ENCODE measurements around the gene MLC1. TPM values are rescaled to one million over a fixed set of nuclear protein-coding genes. Genes with fewer than 3 reads are reported as not detected.

Gene MLC1
- total and polyA plus RNA-seq, 2 of the 4 experiments (the other 2 are of a cell fraction), result 0.10 TPM; not detected in 1

DNA sequence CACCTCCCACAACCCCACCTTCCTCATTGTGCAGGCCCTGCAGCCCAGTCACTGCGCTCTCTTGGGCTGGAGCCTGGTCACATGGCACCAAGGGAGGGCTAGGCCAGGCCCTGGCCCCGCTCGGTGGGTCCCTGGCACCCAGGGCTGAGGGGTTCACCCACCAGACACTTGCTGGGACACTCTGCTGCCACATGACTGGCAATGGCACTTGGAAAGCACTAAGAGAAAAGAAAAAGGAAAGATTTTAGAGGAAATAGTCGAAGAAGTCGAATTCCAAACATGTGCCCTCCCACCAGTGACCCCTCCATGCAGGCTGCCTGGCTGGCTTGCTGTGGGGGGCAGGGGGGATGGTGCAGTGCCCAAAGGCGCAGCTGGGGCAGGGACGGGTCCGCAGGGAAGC is 14.9 kb downstream of the MLC1 start:
- Histone ChIP-seq H3K4me1 (ENCODE audit: control insufficient read depth, insufficient read depth, low read length) (no peaks in the 10 kb centered on the region), H3K27ac (ENCODE audit: insufficient read depth, low read length) (no peak overlapping the region), H2AFZ (replicated peaks; ENCODE audit: low read length, poor library complexity) (peak overlapping the region; percentile 58), H2BK5ac (ENCODE audit: low read depth, low read length, poor library complexity, severe bottlenecking) (no peak overlapping the region), H3K27me3 (ENCODE audit: control insufficient read depth, insufficient read depth, low read length) (peaks cover 5% of the 10 kb centered on the region; the same call in 1 of the 2 replicates), H3K9me1 (ENCODE audit: insufficient read depth, low read length) (no peaks in the 10 kb centered on the region), H2AK5ac (ENCODE audit: low read depth, low read length) (no peak overlapping the region), H3K56ac (ENCODE audit: extremely low read depth, insufficient read depth, low read length) (no peak overlapping the region), H3K18ac (ENCODE audit: low read depth, low read length) (no peak overlapping the region), H3K4me3 (ENCODE audit: insufficient read depth, low read depth, low read length) (no peak overlapping the region), H3K36me3 (ENCODE audit: control insufficient read depth, insufficient read depth, low read length) (no peaks in the 10 kb centered on the region), H4K91ac (ENCODE audit: insufficient read depth, low read depth, low read length) (no peak overlapping the region), H2BK120ac (ENCODE audit: low read depth, low read length) (no peak overlapping the region), H2AK9ac (replicated peaks; ENCODE audit: low read depth, low read length, poor library complexity) (no peak overlapping the region), H3K23ac (ENCODE audit: low read depth, low read length) (no peak overlapping the region), H2BK15ac (ENCODE audit: low read depth, low read length) (no peak overlapping the region), H4K5ac (ENCODE audit: low read depth, low read length) (no peak overlapping the region), H2BK20ac (ENCODE audit: low read depth, low read length) (no peak overlapping the region), H3K4ac (ENCODE audit: low read depth, low read length) (no peak overlapping the region), H3K79me1 (ENCODE audit: low read depth in 1 of 2, low read length in 2 of 2) (no peaks in the 10 kb centered on the region), H3K4me2 (ENCODE audit: low read depth, low read length) (no peak overlapping the region), H3K9me3 (ENCODE audit: control insufficient read depth, insufficient read depth, low read length) (no peaks in the 10 kb centered on the region), H4K8ac (ENCODE audit: low read depth in 2 of 2, low read length in 2 of 2) (no peak overlapping the region), H3K9ac (ENCODE audit: low read depth, low read length) (no peak overlapping the region), H4K20me1 (ENCODE audit: insufficient read depth, low read length) (no peaks in the 10 kb centered on the region), H3K14ac (replicated peaks; ENCODE audit: low read depth, low read length) (no peak overlapping the region)
- POLR2A ChIA-PET (ENCODE audit: unreplicated experiment), result no interaction called here
- no peak for DNase-seq
- in situ Hi-C loops (cut with MboI; ENCODE audit: low sequenced_read_pairs) (no loop called here), intact Hi-C loops (cut with micrococcal nuclease) (no loop called here), dilution Hi-C loops (cut with HindIII; ENCODE audit: low sequenced_read_pairs, unreplicated experiment) (no loop called here)
- BruUV-seq (replicated peaks), result no TSS peak
- no peak for ATAC-seq (ENCODE audit: low read depth)
- CTCF ChIA-PET, result no interaction called here
- TF ChIP-seq, protein P1, sequence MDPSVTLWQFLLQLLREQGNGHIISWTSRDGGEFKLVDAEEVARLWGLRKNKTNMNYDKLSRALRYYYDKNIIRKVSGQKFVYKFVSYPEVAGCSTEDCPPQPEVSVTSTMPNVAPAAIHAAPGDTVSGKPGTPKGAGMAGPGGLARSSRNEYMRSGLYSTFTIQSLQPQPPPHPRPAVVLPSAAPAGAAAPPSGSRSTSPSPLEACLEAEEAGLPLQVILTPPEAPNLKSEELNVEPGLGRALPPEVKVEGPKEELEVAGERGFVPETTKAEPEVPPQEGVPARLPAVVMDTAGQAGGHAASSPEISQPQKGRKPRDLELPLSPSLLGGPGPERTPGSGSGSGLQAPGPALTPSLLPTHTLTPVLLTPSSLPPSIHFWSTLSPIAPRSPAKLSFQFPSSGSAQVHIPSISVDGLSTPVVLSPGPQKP (IDR thresholded peaks at IDR 0.05; ENCODE audit: borderline replicate concordance, low read depth, low read length), result no peak
- TF ChIP-seq NFE2L2 (IDR thresholded peaks at IDR 0.05; ENCODE audit: low read depth, low read length), result no peak
- TF ChIP-seq CHD1 (IDR thresholded peaks at IDR 0.05; ENCODE audit: low read depth, low read length), result no peak
- no peak for TF ChIP-seq MXI1 (IDR thresholded peaks at IDR 0.05; ENCODE audit: borderline replicate concordance, low read depth, low read length)
- no peak for TF ChIP-seq MAZ (IDR thresholded peaks at IDR 0.05; ENCODE audit: borderline replicate concordance, low read depth, low read length)
- TF ChIP-seq BHLHE40 (IDR thresholded peaks at IDR 0.05; ENCODE audit: low read depth, low read length), result no peak
- no CpG with 5 or more reads among the region's 8 CpGs for WGBS, 2 experiments (ENCODE audit: extremely low coverage in 2 of 2, insufficient read length in 1 of 2)
